Neural progenitor cell (in vitro differentiated cells): ENCODE results near the gene P2RX7. TPM values are rescaled to one million over a fixed set of nuclear protein-coding genes. Genes with fewer than 3 reads are reported as not detected.

Experiments
- DNase-seq: peaks from one replicate; pipeline ENCODE4 v3.0.0-alpha.2; 2016; ENCODE audit warnings: low spot score
- H2AFZ ChIP-seq: fragments of 200-600 bp; sonication (generic); replicated peaks from 2 replicates; pipeline ENCODE4 v1.6.1; 2016; ENCODE audit warnings: antibody characterized with exemption
- H3F3A ChIP-seq: fragments of 200-600 bp; sonication (generic); 2 replicates; pipeline ENCODE4 v1.6.1; 2016; ENCODE audit warnings: antibody characterized with exemption, low read depth
- H3K27ac ChIP-seq: fragments of 200-600 bp; sonication (generic); 2 replicates; pipeline ENCODE4 v1.5.1; 2016; ENCODE audit warnings: mild to moderate bottlenecking
- H3K27me3 ChIP-seq: fragments of 200-600 bp; sonication (generic); 2 replicates; pipeline ENCODE4 v1.6.1; 2016; ENCODE audit warnings: mild to moderate bottlenecking, moderate library complexity
- H3K36me3 ChIP-seq: fragments of 200-600 bp; sonication (generic); 2 replicates; pipeline ENCODE4 v1.5.1; 2016
- H3K4me1 ChIP-seq: fragments of 200-600 bp; sonication (generic); 2 replicates; pipeline ENCODE4 v1.6.1; 2016; ENCODE audit warnings: mixed run types
- H3K4me2 ChIP-seq: fragments of 200-600 bp; sonication (generic); 2 replicates; pipeline ENCODE4 v1.6.1; 2016
- H3K4me3 ChIP-seq: fragments of 200-600 bp; sonication (generic); 2 replicates; pipeline ENCODE4 v1.5.1; 2016
- H3K79me2 ChIP-seq: fragments of 200-600 bp; sonication (generic); 2 replicates; pipeline ENCODE4 v1.6.1; 2016; ENCODE audit warnings: low read depth
- H3K9ac ChIP-seq: fragments of 200-600 bp; sonication (generic); 2 replicates; pipeline ENCODE4 v1.6.1; 2016
- H3K9me3 ChIP-seq: fragments of 200-600 bp; sonication (generic); 2 replicates; pipeline ENCODE4 v1.5.1; 2016; ENCODE audit warnings: low read depth
- H4K20me1 ChIP-seq: fragments of 200-600 bp; sonication (generic); 2 replicates; pipeline ENCODE4 v1.6.1; 2016; ENCODE audit warnings: low read depth
- H3K27ac Mint-ChIP-seq: 3 replicates; pipeline ENCODE4 v1.8.0; 2021; ENCODE audit warnings: mixed read lengths
- H3K27me3 Mint-ChIP-seq: 2 replicates; pipeline ENCODE4 v1.8.0; 2022; ENCODE audit warnings: low read depth, mild to moderate bottlenecking, inconsistent platforms, moderate library complexity, mixed read lengths; ENCODE audit not compliant: insufficient read depth
- H3K36me3 Mint-ChIP-seq: 3 replicates; pipeline ENCODE4 v1.8.0; 2021; ENCODE audit warnings: mixed read lengths
- H3K4me1 Mint-ChIP-seq: 3 replicates; pipeline ENCODE4 v1.8.0; 2021; ENCODE audit warnings: mixed read lengths
- H3K4me3 Mint-ChIP-seq: 3 replicates; pipeline ENCODE4 v1.8.0; 2021; ENCODE audit warnings: mild to moderate bottlenecking, moderate library complexity, mixed read lengths
- H3K9me3 Mint-ChIP-seq: 3 replicates; pipeline ENCODE4 v1.8.0; 2020; ENCODE audit warnings: mixed read lengths
- EZH2 ChIP-seq: fragments of 200-600 bp; sonication (generic); IDR thresholded peaks from 2 replicates; pipeline ENCODE4 v1.6.1; 2017; ENCODE audit warnings: antibody characterized with exemption, mild to moderate bottlenecking, moderate library complexity
- EZH2phosphoT487 ChIP-seq: fragments of 200-600 bp; sonication (generic); IDR thresholded peaks from 2 replicates; pipeline ENCODE4 v1.6.1; 2017; ENCODE audit warnings: antibody characterized with exemption
- small RNA-seq: library from RNA; depleted of rRNA; stranded (forward); fragments of <200 nt; gene quantifications from one replicate; pipeline ENCODE3, GENCODE V24; 2015
- total RNA-seq: library from RNA; depleted of rRNA; stranded (reverse); fragments of >200 nt; gene quantifications from 2 replicates; pipeline ENCODE4 v1.2.3, GENCODE V29; 2015; ENCODE audit warnings: low replicate concordance
- TF ChIP-seq, protein P1 (sequence below): fragments of 200-600 bp; sonication (generic); IDR thresholded peaks from 2 replicates; pipeline ENCODE4 v1.5.1; 2017; ENCODE audit warnings: antibody characterized with exemption, mild to moderate bottlenecking

P2RX7 gene
- total RNA-seq, 1 donor from 2014 or later = 0.71 TPM

GRCh38 chr12:121236776-121237175, 104.1 kb downstream of the P2RX7 start:
- Histone ChIP-seq H3K36me3 (no peaks in the 10 kb centered on the region), H3K4me2 (no peak overlapping the region), H3K4me1 (peaks cover 32% of the 10 kb centered on the region), H3K27ac (no peak overlapping the region), H3K9me3 (no peaks in the 10 kb centered on the region), H3K27me3 (no peaks in the 10 kb centered on the region), H3F3A (peaks cover 26% of the 10 kb centered on the region), H3K9ac (no peak overlapping the region), H3K79me2 (no peaks in the 10 kb centered on the region), H3K4me3 (no peak overlapping the region), H4K20me1 (no peaks in the 10 kb centered on the region), H2AFZ (no peak overlapping the region)
- DNase-seq = no peak
- Mint-ChIP-seq H3K36me3 (peaks cover 8% of the 10 kb centered on the region), H3K27me3 (no peaks in the 10 kb centered on the region), H3K4me3 (no peak overlapping the region), H3K9me3 (no peaks in the 10 kb centered on the region), H3K4me1 (peaks cover 23% of the 10 kb centered on the region), H3K27ac (no peak overlapping the region)
- TF ChIP-seq EZH2 = no peak
- no peak for TF ChIP-seq EZH2phosphoT487
- TF ChIP-seq, protein P1, sequence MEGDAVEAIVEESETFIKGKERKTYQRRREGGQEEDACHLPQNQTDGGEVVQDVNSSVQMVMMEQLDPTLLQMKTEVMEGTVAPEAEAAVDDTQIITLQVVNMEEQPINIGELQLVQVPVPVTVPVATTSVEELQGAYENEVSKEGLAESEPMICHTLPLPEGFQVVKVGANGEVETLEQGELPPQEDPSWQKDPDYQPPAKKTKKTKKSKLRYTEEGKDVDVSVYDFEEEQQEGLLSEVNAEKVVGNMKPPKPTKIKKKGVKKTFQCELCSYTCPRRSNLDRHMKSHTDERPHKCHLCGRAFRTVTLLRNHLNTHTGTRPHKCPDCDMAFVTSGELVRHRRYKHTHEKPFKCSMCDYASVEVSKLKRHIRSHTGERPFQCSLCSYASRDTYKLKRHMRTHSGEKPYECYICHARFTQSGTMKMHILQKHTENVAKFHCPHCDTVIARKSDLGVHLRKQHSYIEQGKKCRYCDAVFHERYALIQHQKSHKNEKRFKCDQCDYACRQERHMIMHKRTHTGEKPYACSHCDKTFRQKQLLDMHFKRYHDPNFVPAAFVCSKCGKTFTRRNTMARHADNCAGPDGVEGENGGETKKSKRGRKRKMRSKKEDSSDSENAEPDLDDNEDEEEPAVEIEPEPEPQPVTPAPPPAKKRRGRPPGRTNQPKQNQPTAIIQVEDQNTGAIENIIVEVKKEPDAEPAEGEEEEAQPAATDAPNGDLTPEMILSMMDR = no peak

DNA sequence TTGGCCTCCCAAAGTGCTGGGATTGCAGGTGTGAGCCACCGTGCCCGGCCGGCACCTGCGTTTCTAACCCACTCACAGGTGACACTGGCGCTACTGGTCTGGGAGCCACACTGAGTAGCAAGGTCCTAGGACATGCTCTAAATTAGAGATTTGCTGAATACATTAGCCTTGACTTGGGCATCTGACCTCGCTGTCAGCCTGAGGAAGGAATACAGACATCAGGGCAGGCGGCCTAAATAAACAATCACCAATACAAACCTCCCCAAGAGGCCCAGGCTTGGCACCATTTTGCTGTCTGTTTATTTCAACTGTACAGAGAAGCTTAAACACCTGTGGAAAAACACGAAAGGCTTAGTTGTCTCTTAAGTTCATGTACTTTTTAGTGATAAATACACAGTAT, 104.7 kb downstream of the P2RX7 start:
- H3K4me1 Mint-ChIP-seq = peaks cover 23% of the 10 kb centered on the region
- H3K4me1 ChIP-seq = peaks cover 32% of the 10 kb centered on the region
- peak overlapping the region; percentile 85 for H3K27ac ChIP-seq
- no peak for DNase-seq
- H3K27ac Mint-ChIP-seq = no peak overlapping the region
- H3K9ac ChIP-seq = no peak overlapping the region
- peaks cover 8% of the 10 kb centered on the region for H3K36me3 Mint-ChIP-seq
- no peaks in the 10 kb centered on the region for H3K9me3 Mint-ChIP-seq
- H4K20me1 ChIP-seq = no peaks in the 10 kb centered on the region
- no peak overlapping the region for H3K4me3 Mint-ChIP-seq
- no peaks in the 10 kb centered on the region for H3K27me3 Mint-ChIP-seq
- H3K79me2 ChIP-seq = no peaks in the 10 kb centered on the region
- H3K9me3 ChIP-seq = no peaks in the 10 kb centered on the region
- H3F3A ChIP-seq = peaks cover 26% of the 10 kb centered on the region
- H3K27me3 ChIP-seq = no peaks in the 10 kb centered on the region
- H2AFZ ChIP-seq = no peak overlapping the region
- H3K4me3 ChIP-seq = no peak overlapping the region
- no peaks in the 10 kb centered on the region for H3K36me3 ChIP-seq
- H3K4me2 ChIP-seq = peak overlapping the region; percentile 40
- no peak for TF ChIP-seq EZH2
- no peak for TF ChIP-seq EZH2phosphoT487
- TF ChIP-seq, protein P1 = no peak

Small RNA genes within 50 kb of the gene (small RNA-seq; reads per million reads assigned to genes)
- not detected for gene AC079602.1
- not detected for gene RF00156
- gene Z98941.1 = not detected

Other genes starting within 250 kb of the P2RX7 start
- gene SPPL3, start 228.5 kb upstream of the P2RX7 start, total RNA-seq = 12.9 and 25.8 TPM in 2 replicates
- gene HNF1A, start 154.3 kb upstream of the P2RX7 start, total RNA-seq = not detected in 2 replicates
- 12.8 and 18.8 TPM in 2 replicates for gene C12orf43, start 116.4 kb upstream of the P2RX7 start, total RNA-seq
- gene OASL, start 93.6 kb upstream of the P2RX7 start, total RNA-seq = not detected in 2 replicates
- 10.3 and 30.7 TPM in 2 replicates for gene P2RX4, start 77.3 kb downstream of the P2RX7 start, total RNA-seq
- 21.0 and 31.1 TPM in 2 replicates for gene CAMKK2, start 163.8 kb downstream of the P2RX7 start, total RNA-seq
- 143 and 190 TPM in 2 replicates for gene ANAPC5, start 219.5 kb downstream of the P2RX7 start, total RNA-seq